GM21423 (cell line): ENCODE measurements around the gene ST7.

ENCODE experiments used
- ATAC-seq: cut with Tn5 transposase; IDR thresholded peaks from one replicate; pipeline ENCODE4 v1.9.1; 2021; ENCODE audit warnings: mild to moderate bottlenecking, moderate library complexity; ENCODE audit not compliant: unreplicated experiment

The ST7 gene

GRCh38 chr7:117250245-117250644 is 296.9 kb downstream of the ST7 start:
- no peak for ATAC-seq

GRCh38 chr7:117250801-117251200 is 297.5 kb downstream of the ST7 start:
- no peak for ATAC-seq

- ATAC-seq = no peak
These were observed 298.4 kb downstream of the ST7 start for GRCh38 chr7:117251687-117252086.

GRCh38 chr7:117259615-117260014 is 306.3 kb downstream of the ST7 start:
- no peak for ATAC-seq

- ATAC-seq = no peak
These were observed 309.2 kb downstream of the ST7 start for GRCh38 chr7:117262546-117262945.

GRCh38 chr7:117264716-117265115 is 311.4 kb downstream of the ST7 start:
- no peak for ATAC-seq

GRCh38 chr7:117269417-117269816 is 316.1 kb downstream of the ST7 start:
- ATAC-seq = no peak

- ATAC-seq = no peak
These were observed 316.6 kb downstream of the ST7 start for GRCh38 chr7:117269886-117270285.

- ATAC-seq = no peak
These were observed 317.1 kb downstream of the ST7 start for GRCh38 chr7:117270371-117270770.

- ATAC-seq = no peak
These were observed 318.3 kb downstream of the ST7 start for GRCh38 chr7:117271566-117271965.

GRCh38 chr7:117272017-117272759 is 318.9 kb downstream of the ST7 start:
- no peak for ATAC-seq

- ATAC-seq = no peak
These were observed 320.0 kb downstream of the ST7 start for GRCh38 chr7:117273325-117273724.

- ATAC-seq = no peak
These were observed 320.5 kb downstream of the ST7 start for GRCh38 chr7:117273814-117274225.

GRCh38 chr7:117274951-117275350 is 321.6 kb downstream of the ST7 start:
- no peak for ATAC-seq

- ATAC-seq = no peak
These were observed 324.3 kb downstream of the ST7 start for GRCh38 chr7:117277576-117277975.

- ATAC-seq = no peak
These were observed 324.7 kb downstream of the ST7 start for GRCh38 chr7:117278040-117278439.

- no peak for ATAC-seq
These were observed 325.9 kb downstream of the ST7 start for GRCh38 chr7:117279203-117279602.
